Mesenchymal stem cell (in vitro differentiated cells and primary cell): Measurements from ENCODE around the gene FIS1.
"Not testable (repeated sequence)": the region's sequence is repeated elsewhere in the genome, so short reads cannot be mapped to it uniquely, and the experiment has no call there.

Experiments
- DNase-seq: peaks from one replicate; pipeline ENCODE4 v3.0.0-alpha.2; 2013
- H2AFZ ChIP-seq: one replicate; pipeline ENCODE4 v1.6.1; 2013; ENCODE audit warnings: low read depth, mild to moderate bottlenecking, control low read depth, inconsistent platforms, low read length, moderate library complexity
- H2AK5ac ChIP-seq: 2 replicates; pipeline ENCODE4 v1.6.1; 2013; ENCODE audit warnings: low read length, moderate library complexity, mild to moderate bottlenecking, inconsistent platforms; ENCODE audit not compliant: severe bottlenecking
- H2BK120ac ChIP-seq: one replicate; pipeline ENCODE4 v1.6.1; 2013; ENCODE audit warnings: low read depth, mild to moderate bottlenecking, inconsistent platforms, low read length, moderate library complexity
- H2BK12ac ChIP-seq, 2 experiments: one replicate each; pipeline ENCODE4 v1.6.1; 2013; ENCODE audit warnings: inconsistent platforms in 2 of 2, low read length in 2 of 2, mild to moderate bottlenecking in 2 of 2, moderate library complexity in 2 of 2, control low read depth in 1 of 2
- H2BK15ac ChIP-seq: one replicate; pipeline ENCODE4 v1.6.1; 2013; ENCODE audit warnings: mild to moderate bottlenecking, low read depth, inconsistent platforms; ENCODE audit not compliant: poor library complexity, severe bottlenecking
- H2BK5ac ChIP-seq: 2 replicates; pipeline ENCODE4 v1.6.1; 2013; ENCODE audit warnings: low read depth, mild to moderate bottlenecking, low read length, control low read depth, inconsistent platforms; ENCODE audit not compliant: poor library complexity, severe bottlenecking
- H3K14ac ChIP-seq, 2 experiments: one replicate each; pipeline ENCODE4 v1.6.1; 2013; ENCODE audit warnings: inconsistent platforms in 2 of 2, low read length in 2 of 2, control low read depth in 1 of 2, mild to moderate bottlenecking in 1 of 2, moderate library complexity in 1 of 2
- H3K18ac ChIP-seq, 2 experiments: one replicate each; pipeline ENCODE4 v1.6.1; 2013; ENCODE audit warnings: inconsistent platforms in 2 of 2, low read length in 2 of 2, control low read depth in 1 of 2, low read depth in 1 of 2, mild to moderate bottlenecking in 1 of 2
- H3K23ac ChIP-seq, 2 experiments: one replicate each; pipeline ENCODE4 v1.6.1; 2013; ENCODE audit warnings: inconsistent platforms in 2 of 2, low read length in 2 of 2, mild to moderate bottlenecking in 2 of 2, moderate library complexity in 2 of 2, control low read depth in 1 of 2
- H3K27ac ChIP-seq: 2 replicates; pipeline ENCODE4 v1.5.1; 2013; ENCODE audit warnings: mild to moderate bottlenecking, moderate library complexity, low read length, control low read depth, inconsistent platforms; ENCODE audit not compliant: poor library complexity, severe bottlenecking
- H3K27me3 ChIP-seq, 2 experiments: 2 replicates each; pipeline versions ENCODE4 v1.6.1 to v1.7.0; 2013; ENCODE audit warnings: low read length in 2 of 2, mild to moderate bottlenecking in 2 of 2, moderate library complexity in 2 of 2, control low read depth in 1 of 2, inconsistent platforms in 1 of 2; ENCODE audit not compliant: control insufficient read depth in 1 of 2, insufficient read depth in 1 of 2
- H3K36me3 ChIP-seq, 2 experiments: 2 replicates each; pipeline versions ENCODE4 v1.6.1 to v1.7.0; 2013; ENCODE audit warnings: low read length in 2 of 2, control low read depth in 1 of 2, inconsistent platforms in 1 of 2, low read depth in 1 of 2, mild to moderate bottlenecking in 1 of 2; ENCODE audit not compliant: insufficient read depth in 2 of 2, control insufficient read depth in 1 of 2
- H3K4ac ChIP-seq, 2 experiments: one replicate each; pipeline ENCODE4 v1.6.1; 2013; ENCODE audit warnings: inconsistent platforms in 2 of 2, low read length in 2 of 2, mild to moderate bottlenecking in 2 of 2, moderate library complexity in 2 of 2, control low read depth in 1 of 2, low read depth in 1 of 2
- H3K4me1 ChIP-seq: 2 replicates; pipeline ENCODE4 v1.6.1; 2013; ENCODE audit warnings: low read depth, low read length, control low read depth; ENCODE audit not compliant: control insufficient read depth, insufficient read depth
- H3K4me2 ChIP-seq: 2 replicates; pipeline ENCODE4 v1.6.1; 2013; ENCODE audit warnings: low read length, mild to moderate bottlenecking, inconsistent platforms; ENCODE audit not compliant: poor library complexity, severe bottlenecking
- H3K4me3 ChIP-seq, 2 experiments: 2 replicates each; pipeline versions ENCODE4 v1.5.1 to v1.7.0; 2013; ENCODE audit warnings: low read length in 2 of 2, mild to moderate bottlenecking in 2 of 2, control low read depth in 1 of 2, low read depth in 1 of 2; ENCODE audit not compliant: insufficient read depth in 1 of 2
- H3K79me1 ChIP-seq: replicated peaks from 2 replicates; pipeline ENCODE4 v1.6.1; 2013; ENCODE audit warnings: mild to moderate bottlenecking, control low read depth, low read length, inconsistent platforms; ENCODE audit not compliant: poor library complexity, severe bottlenecking
- H3K9ac ChIP-seq: 2 replicates; pipeline ENCODE4 v1.7.0; 2013; ENCODE audit warnings: mild to moderate bottlenecking, low read length, moderate library complexity
- H3K9me3 ChIP-seq: 2 replicates; pipeline ENCODE4 v1.7.0; 2013; ENCODE audit warnings: mild to moderate bottlenecking, low read length; ENCODE audit not compliant: control insufficient read depth
- H4K8ac ChIP-seq: one replicate; pipeline ENCODE4 v1.6.1; 2013; ENCODE audit warnings: inconsistent platforms, mild to moderate bottlenecking, low read length, moderate library complexity
- H4K91ac ChIP-seq: one replicate; pipeline ENCODE4 v1.6.1; 2013; ENCODE audit warnings: mild to moderate bottlenecking, low read length, inconsistent platforms
- WGBS: methylation state at CpG from one replicate; pipeline ENCODE4 v1.1.7; 2013; ENCODE audit warnings: mixed read lengths; 5-methylcytosine and 5-hydroxymethylcytosine counted together

The FIS1 gene

DNA sequence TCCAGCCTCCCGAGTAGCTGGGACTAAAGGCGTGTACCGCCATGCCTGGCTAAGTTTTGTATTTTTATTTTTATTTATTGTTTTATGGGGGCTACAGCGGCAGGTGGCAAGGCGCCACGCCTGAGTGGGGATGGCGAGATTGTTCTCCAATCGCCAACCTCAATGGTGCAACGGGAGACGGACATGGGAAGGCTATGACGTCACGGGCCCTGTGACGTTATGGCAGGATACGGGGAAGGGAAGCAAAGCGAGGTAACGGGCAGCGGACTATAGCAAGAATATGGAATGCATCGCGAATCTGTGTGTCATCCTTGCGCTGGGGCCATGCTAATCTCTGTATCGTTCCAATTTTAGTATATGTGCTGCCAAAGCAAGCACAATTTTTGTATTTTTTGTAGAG lies 24.8 kb upstream of the FIS1 start:
- 91% methylated on average over 21 of the region's 21 CpGs for WGBS

GRCh38 chr7:101265622-101266516 lies 21.0 kb upstream of the FIS1 start:
- Histone ChIP-seq H3K27me3 (peaks cover 7 to 19% of the 10 kb centered on the region in 2 experiments), H3K9ac (no peak overlapping the region), H2BK120ac (no peak overlapping the region), H3K79me1 (no peaks in the 10 kb centered on the region), H3K9me3 (no peaks in the 10 kb centered on the region), H3K23ac (no peak overlapping the region), H2BK5ac (no peak overlapping the region), H3K4me2 (no peak overlapping the region), H2BK15ac (no peak overlapping the region), H2BK12ac (no peak overlapping the region), H3K4me3 (no peak overlapping the region), H3K4me1 (peaks cover 2% of the 10 kb centered on the region), H3K18ac (no peak overlapping the region), H2AK5ac (no peak overlapping the region), H3K36me3 (no peaks in the 10 kb centered on the region), H3K4ac (no peak overlapping the region), H4K8ac (no peak overlapping the region), H3K14ac (no peak overlapping the region), H3K27ac (no peak overlapping the region), H2AFZ (no peak overlapping the region), H4K91ac (no peak overlapping the region)
- no peak for DNase-seq
- WGBS, result 86% methylated on average over 16 of the region's 17 CpGs

More for the DNA sequence above, 24.8 kb upstream of the FIS1 start:
- Histone ChIP-seq H2BK120ac (no peak overlapping the region), H2BK12ac (no peak overlapping the region), H3K9me3 (no peaks in the 10 kb centered on the region), H3K4me3 (no peak overlapping the region), H3K27me3 (peaks cover 11 to 15% of the 10 kb centered on the region in 2 experiments), H3K4ac (no peak overlapping the region), H3K9ac (no peak overlapping the region), H4K91ac (no peak overlapping the region), H2AK5ac (no peak overlapping the region), H3K4me2 (no peak overlapping the region), H2BK15ac (no peak overlapping the region), H3K27ac (no peak overlapping the region), H3K79me1 (no peaks in the 10 kb centered on the region), H3K4me1 (no peaks in the 10 kb centered on the region), H3K36me3 (no peaks in the 10 kb centered on the region), H2BK5ac (no peak overlapping the region), H3K14ac (no peak overlapping the region), H3K23ac (no peak overlapping the region), H4K8ac (no peak overlapping the region), H2AFZ (no peak overlapping the region), H3K18ac (no peak overlapping the region)
- no peak for DNase-seq

GRCh38 chr7:101264102-101264706 lies 19.3 kb upstream of the FIS1 start:
- H3K36me3 ChIP-seq, H3K4ac ChIP-seq, H4K8ac ChIP-seq, H3K9me3 ChIP-seq, H3K4me2 ChIP-seq, H2AFZ ChIP-seq, H3K14ac ChIP-seq, H3K27ac ChIP-seq, H3K79me1 ChIP-seq, H3K9ac ChIP-seq, H2BK5ac ChIP-seq, H3K23ac ChIP-seq, H3K4me1 ChIP-seq, H3K18ac ChIP-seq, H4K91ac ChIP-seq, H2BK12ac ChIP-seq, H2BK15ac ChIP-seq, H3K4me3 ChIP-seq, H2AK5ac ChIP-seq, H2BK120ac ChIP-seq: not testable (repeated sequence)
- H3K27me3 ChIP-seq, result peaks cover 8 to 23% of the 10 kb centered on the region in 2 experiments
- DNase-seq, result peak; percentile 5
- WGBS, result 72% methylated on average over 6 of the region's 6 CpGs

DNA sequence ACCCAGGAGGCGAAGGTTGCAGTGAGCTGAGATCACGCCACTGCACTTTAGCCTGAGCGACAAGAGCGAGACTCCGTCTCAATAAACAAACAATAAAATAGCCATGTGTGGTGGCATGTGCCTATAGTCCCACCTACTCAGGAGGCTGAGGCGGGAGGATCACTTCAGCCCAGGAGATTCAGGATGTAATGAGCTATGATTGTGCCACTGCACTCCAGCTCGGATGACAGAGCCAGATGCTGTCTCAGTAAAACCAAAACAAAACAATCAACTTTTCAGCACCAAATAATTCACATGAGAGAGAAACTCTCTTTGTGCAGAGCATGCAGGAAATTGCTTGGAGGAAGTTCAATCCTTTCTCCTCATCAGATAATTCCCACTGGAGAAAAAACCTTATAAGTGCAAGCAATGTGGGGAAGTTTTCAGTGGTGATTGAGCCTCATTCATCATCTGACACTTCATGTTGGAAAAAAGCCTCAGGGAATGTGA lies 13.4 kb upstream of the FIS1 start:
- Histone ChIP-seq H3K14ac (no peak overlapping the region), H2BK120ac (no peak overlapping the region), H3K79me1 (no peaks in the 10 kb centered on the region), H3K9me3 (no peaks in the 10 kb centered on the region), H3K36me3 (no peaks in the 10 kb centered on the region), H3K4me1 (no peaks in the 10 kb centered on the region), H3K27me3 (peaks cover 12 to 28% of the 10 kb centered on the region in 2 experiments), H2BK15ac (no peak overlapping the region), H4K91ac (no peak overlapping the region), H3K4ac (no peak overlapping the region), H4K8ac (no peak overlapping the region), H3K4me2 (no peak overlapping the region), H2AFZ (no peak overlapping the region), H2BK12ac (no peak overlapping the region), H3K27ac (no peak overlapping the region), H3K4me3 (no peak overlapping the region), H2AK5ac (no peak overlapping the region), H3K18ac (no peak overlapping the region), H3K9ac (no peak overlapping the region), H2BK5ac (no peak overlapping the region), H3K23ac (no peak overlapping the region)
- DNase-seq, result no peak
- WGBS, result 75% methylated on average over 7 of the region's 7 CpGs
